T47D (cell line): ENCODE results near the gene C11orf97.
A peak's percentile ranks its signal among the peaks of the same experiment; 100 is the strongest.

Experiments used
- DNase-seq, 2 experiments: peaks; one replicate each; pipeline versions ENCODE4 v3.0.0 to v3.0.0-alpha.2; 2011 to 2012; ENCODE audit warnings: low read depth in 1 of 2, low spot score in 1 of 2
- JUND ChIP-seq: IDR thresholded peaks from 2 replicates; pipeline ENCODE4 v1.6.1; 2012; ENCODE audit warnings: low read depth
- in situ Hi-C: cut with HindIII; loops from 2 replicates; pipeline ENCODE4 v1.10.0; 2016; ENCODE audit warnings: low sequenced_read_pairs, low pct_unique_long_range_greater_than_20kb

C11orf97 gene

DNA sequence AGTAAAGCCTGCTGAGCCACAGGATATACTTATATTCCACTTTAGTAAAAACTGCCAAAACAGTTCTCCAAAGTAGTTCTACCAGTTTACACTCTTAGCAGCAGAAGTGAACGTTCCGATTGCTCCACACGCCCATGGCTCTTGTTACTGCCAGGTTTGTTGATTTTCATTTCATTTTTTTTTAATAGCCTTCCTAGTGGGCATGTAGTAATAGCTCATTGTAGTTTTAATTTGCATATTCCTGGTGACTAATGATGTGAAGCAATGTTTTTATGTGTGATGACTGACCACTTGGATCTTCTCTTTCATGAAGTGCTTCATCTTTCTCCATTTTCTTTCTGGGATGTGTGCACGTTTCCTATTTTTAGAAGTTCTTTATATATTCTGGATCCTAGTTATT is 4.8 kb upstream of the C11orf97 start:
- TF ChIP-seq JUND = no peak
- in situ Hi-C loops = no loop called here
- no peak for DNase-seq

DNA sequence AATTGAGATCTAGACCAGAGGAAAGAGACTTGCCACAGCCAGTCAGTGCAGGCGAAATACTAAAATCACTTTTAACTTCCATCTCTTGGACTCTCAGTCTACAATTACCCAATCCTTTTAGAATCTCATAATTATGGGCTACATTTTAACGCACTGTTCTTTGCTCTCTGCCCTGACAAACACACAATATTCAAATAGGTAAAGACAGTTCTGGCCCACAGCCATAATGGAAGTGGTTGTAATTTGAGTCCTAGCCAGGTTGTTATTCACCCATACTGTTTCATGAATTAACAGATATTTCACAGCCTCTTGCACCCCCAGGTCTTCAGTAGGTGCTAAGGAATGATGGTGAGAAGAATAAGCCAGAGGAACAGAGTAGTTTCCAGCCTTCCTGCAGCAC is 830 bp downstream of the C11orf97 start:
- in situ Hi-C loops = no loop called here
- DNase-seq = no peak
- TF ChIP-seq JUND = no peak

DNA sequence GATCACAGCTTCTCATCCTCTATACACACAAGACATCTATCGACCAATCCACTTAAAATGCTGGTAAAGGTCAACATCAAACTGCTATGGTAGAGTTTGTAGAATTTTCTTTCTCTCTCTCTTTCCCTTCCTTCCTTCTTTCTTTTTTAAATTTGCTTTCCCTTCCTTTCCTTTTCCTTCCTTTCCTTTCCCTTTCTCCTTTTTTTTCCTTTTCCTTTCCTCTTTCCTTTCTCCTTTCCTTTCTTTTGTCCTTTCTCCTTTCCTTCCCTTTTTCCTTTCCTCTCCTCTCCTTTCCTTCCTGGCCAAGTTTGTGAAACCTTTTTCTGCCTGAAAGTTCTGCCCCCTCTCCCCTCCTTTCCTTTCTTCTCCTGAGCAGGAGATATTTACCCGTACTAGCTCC is 3.1 kb downstream of the C11orf97 start:
- in situ Hi-C loops = no loop called here
- no peak for DNase-seq
- TF ChIP-seq JUND = no peak

DNA sequence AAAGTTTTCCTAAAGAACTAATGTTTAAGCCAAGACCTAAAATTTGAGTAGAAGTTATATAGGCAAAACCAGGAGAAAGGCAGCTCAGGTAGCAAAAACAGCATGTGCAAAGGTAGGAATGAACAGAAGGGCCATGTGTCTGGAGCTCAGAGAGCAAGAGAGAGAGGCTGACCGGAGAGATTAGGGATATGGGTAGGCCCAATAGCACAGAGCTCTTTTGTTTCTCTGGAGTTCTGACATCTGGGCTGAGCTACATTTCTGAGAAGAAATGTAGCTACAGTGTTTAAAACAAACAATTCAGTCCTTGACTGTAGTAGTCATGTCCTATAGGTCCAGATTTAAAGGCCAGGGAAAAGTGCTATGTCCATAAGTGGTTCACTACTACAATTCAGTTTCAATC is 4.5 kb downstream of the C11orf97 start:
- in situ Hi-C loops = no loop called here
- TF ChIP-seq JUND = no peak
- DNase-seq = no peak

DNA sequence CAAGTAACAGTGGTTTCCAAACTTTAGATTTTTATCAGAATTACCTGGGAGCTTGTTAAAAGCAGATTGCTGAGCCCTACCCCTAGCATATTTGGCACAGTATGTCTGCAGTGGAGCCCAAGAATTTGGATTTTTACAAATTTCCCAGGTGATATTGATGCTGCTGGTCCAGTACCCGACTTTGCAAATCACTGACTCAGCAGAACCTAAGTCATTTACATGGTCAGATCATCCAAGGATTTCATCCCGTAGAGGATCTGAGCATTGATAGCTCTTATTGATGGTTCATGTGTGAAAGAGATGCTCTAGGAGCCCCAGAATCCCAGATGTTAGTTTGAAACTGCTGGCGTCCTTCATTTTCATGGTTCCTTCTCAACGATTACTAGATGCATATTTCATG is 6.0 kb downstream of the C11orf97 start:
- in situ Hi-C loops = no loop called here
- DNase-seq = no peak
- no peak for TF ChIP-seq JUND

DNA sequence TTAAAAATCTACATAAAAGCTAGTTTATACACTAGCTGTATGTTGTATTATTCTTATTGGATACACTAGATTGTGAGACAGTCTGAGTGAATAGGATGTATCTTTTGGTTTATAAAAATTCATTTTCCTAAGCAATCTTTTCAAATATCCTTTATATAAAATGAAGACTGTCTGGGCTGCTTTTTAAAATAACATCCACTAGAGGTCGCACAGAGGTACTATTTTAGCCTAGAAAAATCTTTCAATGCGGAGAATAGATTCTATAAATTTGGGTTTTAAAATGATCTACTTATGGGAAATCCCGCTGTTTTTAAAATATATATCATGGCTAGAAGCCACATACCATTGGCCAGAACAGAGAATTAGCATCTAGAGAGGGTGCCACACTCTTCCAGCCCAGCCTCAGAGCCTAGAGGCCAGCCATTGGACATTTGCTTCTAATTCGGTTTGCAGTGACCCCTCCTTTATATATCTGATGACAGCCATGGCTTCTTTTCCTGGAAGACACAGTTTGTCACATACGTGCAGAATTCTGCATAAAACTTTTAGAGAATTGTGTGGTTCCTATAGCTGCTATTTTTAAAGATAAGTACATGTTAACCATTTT is 7.3 kb downstream of the C11orf97 start:
- no peak for TF ChIP-seq JUND
- peak in 1 of 2 experiments; percentile 54 for DNase-seq
- in situ Hi-C loops = no loop called here

DNA sequence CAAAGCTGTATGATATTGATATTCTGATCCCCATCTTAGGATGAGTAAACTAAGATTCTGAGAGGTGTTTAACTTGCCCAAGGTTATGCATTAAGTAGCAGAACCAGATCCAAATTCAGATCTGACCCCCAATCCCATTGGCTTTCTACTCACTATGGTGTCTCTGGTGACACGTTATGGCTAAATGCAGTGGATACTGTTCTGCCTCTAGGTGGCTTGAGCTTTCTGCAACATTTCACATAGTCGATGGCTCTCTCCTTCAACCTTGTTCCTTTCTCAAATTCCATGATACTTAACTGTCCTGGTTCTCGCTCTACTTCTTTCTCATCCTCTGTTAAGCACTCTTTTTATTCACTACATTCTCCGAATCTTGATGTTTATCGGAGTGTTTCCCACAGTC is 9.4 kb downstream of the C11orf97 start:
- peak in 1 of 2 experiments; percentile 69 for DNase-seq
- TF ChIP-seq JUND = no peak
- in situ Hi-C loops = no loop called here

DNA sequence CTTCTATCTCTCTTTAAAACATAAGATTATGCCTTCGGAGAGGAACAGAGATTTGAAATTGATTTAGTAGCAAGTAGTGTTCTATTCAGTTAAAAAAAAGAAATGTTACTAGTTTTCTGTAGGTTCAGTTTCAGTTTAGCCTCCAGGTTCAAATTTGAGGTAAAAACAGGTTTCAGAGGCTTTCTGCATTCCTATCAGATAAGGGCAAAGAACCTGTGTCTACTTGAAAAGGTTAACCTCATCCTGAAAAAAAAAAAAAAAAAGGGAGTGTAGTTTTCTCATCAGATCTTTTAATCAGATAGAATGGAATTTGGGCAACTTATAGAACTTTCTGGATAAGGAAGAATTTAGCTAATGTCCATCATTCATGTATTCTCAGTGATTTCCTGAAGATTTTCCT is 12.1 kb downstream of the C11orf97 start:
- DNase-seq = no peak
- no peak for TF ChIP-seq JUND
- in situ Hi-C loops = no loop called here

DNA sequence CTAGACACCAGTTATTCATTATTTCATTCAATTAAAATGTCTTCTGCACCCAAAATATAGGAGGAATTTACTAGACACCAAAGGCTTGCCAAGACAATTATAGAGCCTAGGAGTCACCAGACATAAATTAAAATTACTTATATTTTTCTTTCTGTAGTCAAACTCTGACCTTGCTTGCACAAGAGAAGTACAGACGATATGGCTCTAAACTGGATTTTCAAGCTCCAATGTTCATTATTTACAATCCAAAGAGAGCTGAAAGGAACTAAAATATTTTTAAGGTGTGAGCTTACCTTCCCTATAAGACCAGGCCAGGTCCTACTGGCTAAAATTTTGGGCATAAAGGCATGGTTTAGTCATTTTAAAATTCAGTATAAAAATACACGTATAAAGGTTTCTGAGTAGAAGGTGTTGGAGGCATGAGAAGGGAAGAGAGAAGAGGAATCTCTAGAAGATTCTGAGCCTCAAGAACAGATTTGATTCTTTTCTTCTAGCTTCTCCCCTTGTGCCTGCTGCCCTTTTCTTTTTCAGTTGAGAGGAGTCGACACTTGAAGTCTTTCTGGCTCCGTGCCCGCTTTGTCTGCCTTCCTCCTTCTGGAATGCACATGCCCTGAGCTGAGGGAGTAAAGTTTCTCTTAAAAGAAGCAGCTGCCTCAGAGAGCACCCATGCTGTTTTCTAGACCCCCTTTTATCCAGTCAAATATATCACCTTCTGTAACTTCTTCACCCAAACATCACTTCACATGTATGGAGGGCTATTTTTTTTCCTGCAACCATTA is 13.5 kb downstream of the C11orf97 start:
- in situ Hi-C loops = no loop called here
- DNase-seq = peak in 1 of 2 experiments; percentile 94
- no peak for TF ChIP-seq JUND

DNA sequence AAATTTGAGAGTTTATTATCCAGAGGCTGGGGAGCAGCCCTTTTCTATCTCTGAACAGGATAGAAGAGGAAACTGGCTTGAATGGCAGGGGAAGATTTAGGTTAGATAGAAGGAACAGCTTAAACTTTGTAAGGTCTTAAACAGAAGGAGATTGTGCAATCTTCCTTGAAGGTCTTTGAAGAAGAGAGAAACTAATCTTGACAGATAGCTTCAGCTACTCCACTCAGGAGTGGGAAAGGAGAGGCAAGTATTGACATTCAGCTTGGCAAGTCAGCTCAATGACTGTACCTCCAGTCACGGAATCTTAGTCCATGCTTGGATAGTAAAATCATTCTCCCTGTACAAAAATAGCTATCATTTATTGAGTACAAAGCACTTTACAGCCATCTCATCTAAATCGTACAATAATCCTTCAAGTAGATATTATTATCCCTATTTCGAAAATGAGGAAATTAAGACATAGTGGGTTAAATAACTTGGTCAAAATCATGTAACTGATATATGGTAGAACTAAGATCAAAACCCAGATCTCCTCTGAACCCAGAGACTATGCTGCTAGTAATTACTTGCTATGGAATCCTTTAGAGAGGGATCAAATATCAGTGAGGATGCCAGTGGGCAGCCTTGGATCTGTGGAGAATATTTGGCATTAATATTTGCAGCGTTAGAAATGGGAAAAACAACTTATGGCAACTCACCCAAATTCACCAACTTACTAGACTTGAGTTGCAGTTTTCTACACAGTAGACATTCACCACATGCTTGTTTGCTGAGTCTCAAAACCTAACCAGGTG is 14.6 kb downstream of the C11orf97 start:
- TF ChIP-seq JUND = no peak
- in situ Hi-C loops = no loop called here
- no peak for DNase-seq

DNA sequence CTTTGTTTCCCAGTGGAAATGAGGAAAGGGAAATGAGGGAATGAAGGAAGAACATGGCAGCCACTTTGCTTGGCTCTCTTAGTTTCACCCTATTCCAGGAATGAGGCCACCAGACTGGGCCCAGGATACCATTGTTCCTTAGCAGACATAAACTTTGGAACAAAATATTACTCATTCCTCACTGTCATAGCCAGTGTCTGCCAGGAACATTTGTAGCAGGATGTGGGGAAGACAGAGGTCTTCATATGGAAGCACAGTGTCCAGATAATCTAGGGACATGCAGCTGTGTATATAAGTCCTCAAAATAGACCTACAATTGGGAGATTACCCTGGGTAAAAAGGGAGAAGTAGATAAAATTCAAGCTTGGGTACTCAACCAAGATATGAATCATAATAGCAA is 16.3 kb downstream of the C11orf97 start:
- no peak for TF ChIP-seq JUND
- in situ Hi-C loops = no loop called here

DNA sequence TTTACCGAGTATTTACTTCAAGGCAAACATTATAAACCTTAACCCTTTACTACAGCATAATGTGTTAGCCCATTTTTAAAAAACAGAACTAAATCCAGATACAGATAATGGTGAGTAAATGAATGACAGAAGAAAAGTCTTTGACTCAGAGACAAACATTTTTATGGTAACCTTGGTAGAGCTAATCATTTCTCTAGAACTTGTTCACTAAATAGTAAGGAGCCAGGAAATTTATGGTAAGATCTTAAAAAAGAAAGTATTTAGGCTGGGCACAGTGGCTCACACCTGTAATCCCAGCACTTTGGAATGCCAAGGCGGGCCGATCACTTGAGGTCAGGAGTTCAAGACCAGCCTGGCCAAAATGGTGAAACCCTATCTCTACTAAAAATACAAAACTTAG is 19.9 kb downstream of the C11orf97 start:
- no peak for DNase-seq
- no peak for TF ChIP-seq JUND
- in situ Hi-C loops = no loop called here

More for the DNA sequence above, 16.3 kb downstream of the C11orf97 start:
- DNase-seq = no peak

DNA sequence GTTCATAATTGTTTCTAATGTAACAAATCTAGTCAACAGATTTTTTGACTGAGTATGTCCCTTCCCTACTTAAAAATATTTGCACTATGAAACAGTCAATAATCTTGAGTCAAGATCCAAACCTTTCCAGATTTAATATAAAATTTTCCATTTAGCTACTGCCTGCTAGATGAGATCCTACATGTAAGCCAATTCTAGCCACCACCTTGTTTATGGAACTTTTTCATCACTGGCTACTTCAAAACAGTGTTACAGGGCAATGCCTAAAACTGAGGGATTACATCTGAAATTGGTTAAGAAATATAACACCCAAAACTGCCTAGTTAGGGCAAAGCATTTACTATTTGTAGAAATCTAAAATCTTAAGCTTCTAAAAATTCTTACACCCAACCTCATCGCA is 20.9 kb downstream of the C11orf97 start:
- TF ChIP-seq JUND = no peak
- DNase-seq = no peak
- in situ Hi-C loops = no loop called here
